ENCODE measurements around the gene RBAK. TPM values are rescaled to one million over a fixed set of nuclear protein-coding genes. Genes with fewer than 3 reads are reported as not detected.

RBAK gene
- polyA plus RNA-seq, 2 of the 4 experiments (the other 2 are of a cell fraction): 6.8 to 11.2 TPM

DNA sequence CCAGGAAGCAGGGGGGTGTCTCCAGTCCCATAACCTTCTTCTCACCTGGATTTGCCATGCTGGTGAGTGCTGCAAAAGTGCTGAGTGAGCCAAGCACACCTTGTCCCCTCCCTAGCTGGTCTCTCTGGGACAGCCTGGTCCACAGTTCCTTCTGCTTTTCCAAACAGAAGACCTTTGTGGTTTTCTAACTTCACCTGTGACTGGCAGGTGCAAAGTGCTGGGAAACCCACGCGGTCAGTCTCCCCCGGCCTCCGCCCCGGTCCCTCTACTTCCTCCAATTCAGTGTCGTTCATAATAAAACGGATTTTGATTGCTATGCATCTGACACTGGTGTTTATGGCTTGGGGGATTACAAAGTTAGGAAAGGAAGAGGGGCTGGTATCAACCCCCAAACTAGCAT lies 37.1 kb downstream of the RBAK start (continued):
- TF ChIP-seq, protein P1, sequence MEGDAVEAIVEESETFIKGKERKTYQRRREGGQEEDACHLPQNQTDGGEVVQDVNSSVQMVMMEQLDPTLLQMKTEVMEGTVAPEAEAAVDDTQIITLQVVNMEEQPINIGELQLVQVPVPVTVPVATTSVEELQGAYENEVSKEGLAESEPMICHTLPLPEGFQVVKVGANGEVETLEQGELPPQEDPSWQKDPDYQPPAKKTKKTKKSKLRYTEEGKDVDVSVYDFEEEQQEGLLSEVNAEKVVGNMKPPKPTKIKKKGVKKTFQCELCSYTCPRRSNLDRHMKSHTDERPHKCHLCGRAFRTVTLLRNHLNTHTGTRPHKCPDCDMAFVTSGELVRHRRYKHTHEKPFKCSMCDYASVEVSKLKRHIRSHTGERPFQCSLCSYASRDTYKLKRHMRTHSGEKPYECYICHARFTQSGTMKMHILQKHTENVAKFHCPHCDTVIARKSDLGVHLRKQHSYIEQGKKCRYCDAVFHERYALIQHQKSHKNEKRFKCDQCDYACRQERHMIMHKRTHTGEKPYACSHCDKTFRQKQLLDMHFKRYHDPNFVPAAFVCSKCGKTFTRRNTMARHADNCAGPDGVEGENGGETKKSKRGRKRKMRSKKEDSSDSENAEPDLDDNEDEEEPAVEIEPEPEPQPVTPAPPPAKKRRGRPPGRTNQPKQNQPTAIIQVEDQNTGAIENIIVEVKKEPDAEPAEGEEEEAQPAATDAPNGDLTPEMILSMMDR (IDR thresholded peaks at IDR 0.05): no peak
- TF ChIP-seq, protein P2, sequence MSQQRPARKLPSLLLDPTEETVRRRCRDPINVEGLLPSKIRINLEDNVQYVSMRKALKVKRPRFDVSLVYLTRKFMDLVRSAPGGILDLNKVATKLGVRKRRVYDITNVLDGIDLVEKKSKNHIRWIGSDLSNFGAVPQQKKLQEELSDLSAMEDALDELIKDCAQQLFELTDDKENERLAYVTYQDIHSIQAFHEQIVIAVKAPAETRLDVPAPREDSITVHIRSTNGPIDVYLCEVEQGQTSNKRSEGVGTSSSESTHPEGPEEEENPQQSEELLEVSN (IDR thresholded peaks at IDR 0.05; ENCODE audit: borderline replicate concordance, low read depth): no peak
- TF ChIP-seq NR3C1 (IDR thresholded peaks at IDR 0.05): no peak
- no peak for TF ChIP-seq HDAC2 (IDR thresholded peaks at IDR 0.05)
- TF ChIP-seq CEBPB (IDR thresholded peaks at IDR 0.05): no peak

DNA sequence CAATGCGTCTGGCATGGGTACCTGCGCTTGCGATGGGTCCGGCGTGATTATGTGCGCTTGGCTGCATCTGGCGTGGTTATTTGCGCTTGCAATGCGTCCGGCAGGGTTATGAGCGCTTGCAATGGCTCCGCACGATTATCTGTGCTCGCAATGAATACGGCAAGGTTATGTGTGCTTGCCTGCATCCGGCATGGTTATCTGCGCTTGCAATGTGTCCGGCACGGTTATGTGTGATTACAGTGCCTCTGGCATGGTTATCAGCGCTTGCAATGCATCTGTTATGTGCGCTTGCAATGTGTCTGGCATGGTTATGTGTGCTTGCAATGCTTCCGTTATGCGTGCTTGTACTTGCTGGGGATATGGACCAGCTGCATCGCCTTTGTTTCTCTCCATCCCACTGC lies 37.7 kb downstream of the RBAK start:
- Histone ChIP-seq H3K4me2 (no peak overlapping the region), H3K4me1 (no peaks in the 10 kb centered on the region), H3K4me3 (no peak overlapping the region), H3K27ac (no peak overlapping the region), H3K9me3 (0 out of 3 replicates have a peak, but pooled peaks cover 7% of the 10 kb centered on the region)
- FAIRE-seq (no peak), DNase-seq (ENCODE audit: low read depth in 1 of 2, low spot score in 1 of 2) (no peak), ATAC-seq (no peak)
- TF ChIP-seq, protein P3, sequence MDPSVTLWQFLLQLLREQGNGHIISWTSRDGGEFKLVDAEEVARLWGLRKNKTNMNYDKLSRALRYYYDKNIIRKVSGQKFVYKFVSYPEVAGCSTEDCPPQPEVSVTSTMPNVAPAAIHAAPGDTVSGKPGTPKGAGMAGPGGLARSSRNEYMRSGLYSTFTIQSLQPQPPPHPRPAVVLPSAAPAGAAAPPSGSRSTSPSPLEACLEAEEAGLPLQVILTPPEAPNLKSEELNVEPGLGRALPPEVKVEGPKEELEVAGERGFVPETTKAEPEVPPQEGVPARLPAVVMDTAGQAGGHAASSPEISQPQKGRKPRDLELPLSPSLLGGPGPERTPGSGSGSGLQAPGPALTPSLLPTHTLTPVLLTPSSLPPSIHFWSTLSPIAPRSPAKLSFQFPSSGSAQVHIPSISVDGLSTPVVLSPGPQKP (IDR thresholded peaks at IDR 0.05; ENCODE audit: low read depth, low read length): no peak
- TF ChIP-seq MAZ (IDR thresholded peaks at IDR 0.05; ENCODE audit: borderline replicate concordance, low read depth, low read length) (no peak), PHF8 (IDR thresholded peaks at IDR 0.05; ENCODE audit: borderline replicate concordance, low read depth) (no peak), RFX5 (IDR thresholded peaks at IDR 0.05) (no peak), CBX2 (IDR thresholded peaks at IDR 0.05; ENCODE audit: borderline replicate concordance, low read depth) (no peak), RNF2 (IDR thresholded peaks at IDR 0.05; ENCODE audit: borderline replicate concordance, low read depth) (no peak), GATA3 (IDR thresholded peaks at IDR 0.05; ENCODE audit: borderline replicate concordance) (no peak)
- TF ChIP-seq, protein P4, sequence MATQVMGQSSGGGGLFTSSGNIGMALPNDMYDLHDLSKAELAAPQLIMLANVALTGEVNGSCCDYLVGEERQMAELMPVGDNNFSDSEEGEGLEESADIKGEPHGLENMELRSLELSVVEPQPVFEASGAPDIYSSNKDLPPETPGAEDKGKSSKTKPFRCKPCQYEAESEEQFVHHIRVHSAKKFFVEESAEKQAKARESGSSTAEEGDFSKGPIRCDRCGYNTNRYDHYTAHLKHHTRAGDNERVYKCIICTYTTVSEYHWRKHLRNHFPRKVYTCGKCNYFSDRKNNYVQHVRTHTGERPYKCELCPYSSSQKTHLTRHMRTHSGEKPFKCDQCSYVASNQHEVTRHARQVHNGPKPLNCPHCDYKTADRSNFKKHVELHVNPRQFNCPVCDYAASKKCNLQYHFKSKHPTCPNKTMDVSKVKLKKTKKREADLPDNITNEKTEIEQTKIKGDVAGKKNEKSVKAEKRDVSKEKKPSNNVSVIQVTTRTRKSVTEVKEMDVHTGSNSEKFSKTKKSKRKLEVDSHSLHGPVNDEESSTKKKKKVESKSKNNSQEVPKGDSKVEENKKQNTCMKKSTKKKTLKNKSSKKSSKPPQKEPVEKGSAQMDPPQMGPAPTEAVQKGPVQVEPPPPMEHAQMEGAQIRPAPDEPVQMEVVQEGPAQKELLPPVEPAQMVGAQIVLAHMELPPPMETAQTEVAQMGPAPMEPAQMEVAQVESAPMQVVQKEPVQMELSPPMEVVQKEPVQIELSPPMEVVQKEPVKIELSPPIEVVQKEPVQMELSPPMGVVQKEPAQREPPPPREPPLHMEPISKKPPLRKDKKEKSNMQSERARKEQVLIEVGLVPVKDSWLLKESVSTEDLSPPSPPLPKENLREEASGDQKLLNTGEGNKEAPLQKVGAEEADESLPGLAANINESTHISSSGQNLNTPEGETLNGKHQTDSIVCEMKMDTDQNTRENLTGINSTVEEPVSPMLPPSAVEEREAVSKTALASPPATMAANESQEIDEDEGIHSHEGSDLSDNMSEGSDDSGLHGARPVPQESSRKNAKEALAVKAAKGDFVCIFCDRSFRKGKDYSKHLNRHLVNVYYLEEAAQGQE (IDR thresholded peaks at IDR 0.05): no peak
- WGBS (ENCODE audit: missing lambda C conversion rate): 83% methylated on average over 24 of the region's 24 CpGs
- ChIA-PET CTCF (interaction anchor here (2.1 kb wide), 1 partner anchor 286 kb away, joined by 9 read pairs; no protein-coding TSS in a partner anchor), POLR2A (no interaction called here)

DNA sequence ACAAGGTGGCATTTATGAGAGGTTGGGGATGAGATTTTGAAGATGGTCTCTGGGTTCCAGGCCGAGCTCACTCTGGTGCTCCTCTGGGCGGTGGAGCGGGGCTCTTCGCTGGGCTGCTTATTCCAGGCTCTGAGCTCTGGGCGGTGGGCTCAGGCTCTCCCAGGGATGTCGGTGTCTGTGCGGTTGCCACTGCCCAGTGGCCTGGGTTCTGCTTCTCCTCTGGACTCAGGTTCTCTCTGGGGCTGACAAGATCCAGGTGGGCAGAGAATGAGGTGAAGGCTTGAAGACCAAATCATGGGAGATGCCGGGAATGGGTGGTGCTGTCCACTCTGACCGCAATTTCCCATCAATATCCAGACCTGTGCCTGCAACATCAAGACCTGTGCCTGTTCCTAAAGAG lies 40.6 kb downstream of the RBAK start:
- Histone ChIP-seq H3K27ac (no peak overlapping the region), H3K9me3 (no peaks in the 10 kb centered on the region), H3K4me3 (no peak overlapping the region), H3K4me1 (no peaks in the 10 kb centered on the region), H3K4me2 (no peak overlapping the region)
- ChIA-PET POLR2A (no interaction called here), CTCF (interaction anchor here (0.8 to 4.6 kb wide), 13 partner anchors 8 to 294 kb away, joined by 3 to 58 read pairs (median 6); no protein-coding TSS in a partner anchor)
- WGBS (ENCODE audit: missing lambda C conversion rate): 49% methylated on average over 7 of the region's 9 CpGs
- FAIRE-seq: no peak
- peak in 1 of 2 experiments; percentile 35; a peak in 3 of 6 replicates for ATAC-seq
- no peak for DNase-seq (ENCODE audit: low read depth in 1 of 2, low spot score in 1 of 2)
- TF ChIP-seq, protein P5, sequence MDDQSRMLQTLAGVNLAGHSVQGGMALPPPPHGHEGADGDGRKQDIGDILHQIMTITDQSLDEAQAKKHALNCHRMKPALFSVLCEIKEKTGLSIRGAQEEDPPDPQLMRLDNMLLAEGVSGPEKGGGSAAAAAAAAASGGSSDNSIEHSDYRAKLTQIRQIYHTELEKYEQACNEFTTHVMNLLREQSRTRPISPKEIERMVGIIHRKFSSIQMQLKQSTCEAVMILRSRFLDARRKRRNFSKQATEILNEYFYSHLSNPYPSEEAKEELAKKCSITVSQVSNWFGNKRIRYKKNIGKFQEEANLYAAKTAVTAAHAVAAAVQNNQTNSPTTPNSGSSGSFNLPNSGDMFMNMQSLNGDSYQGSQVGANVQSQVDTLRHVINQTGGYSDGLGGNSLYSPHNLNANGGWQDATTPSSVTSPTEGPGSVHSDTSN (IDR thresholded peaks at IDR 0.05): no peak
- TF ChIP-seq GATA3 (IDR thresholded peaks at IDR 0.05; ENCODE audit: borderline replicate concordance) (no peak), HEYL (CRISPR knock-in tag; IDR thresholded peaks at IDR 0.05) (no peak), FOSL2 (IDR thresholded peaks at IDR 0.05) (no peak), FOSL2 (CRISPR knock-in tag; IDR thresholded peaks at IDR 0.05) (no peak)
- TF ChIP-seq, protein P6, sequence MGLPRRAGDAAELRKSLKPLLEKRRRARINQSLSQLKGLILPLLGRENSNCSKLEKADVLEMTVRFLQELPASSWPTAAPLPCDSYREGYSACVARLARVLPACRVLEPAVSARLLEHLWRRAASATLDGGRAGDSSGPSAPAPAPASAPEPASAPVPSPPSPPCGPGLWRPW (IDR thresholded peaks at IDR 0.05): no peak
